ENCODE measurements around the gene ABHD16B. TPM values are rescaled to one million over a fixed set of nuclear protein-coding genes. Genes with fewer than 3 reads are reported as not detected.
A peak's percentile ranks its signal among the peaks of the same experiment; 100 is the strongest.

ABHD16B gene
- total RNA-seq, 2 experiments from 2014 or later = not detected

GRCh38 chr20:63885264-63886053 lies 24.2 kb downstream of the ABHD16B start:
- H3K9me3 Mint-ChIP-seq = no peaks in the 10 kb centered on the region
- H3K36me3 Mint-ChIP-seq (ENCODE audit: low read depth) = peaks cover 16% of the 10 kb centered on the region
- no peak for DNase-seq
- H3K27ac Mint-ChIP-seq = no peak overlapping the region
- POLR2A ChIA-PET = interaction anchor here (0.6 to 1.6 kb wide), 2 partner anchors 9 to 20 kb away, joined by 4 to 5 read pairs; partner anchors contain the start of gene DNAJC5
- no peaks in the 10 kb centered on the region for H3K27me3 Mint-ChIP-seq
- peak; percentile 37 for ATAC-seq
- no peak for TF ChIP-seq CTCF (IDR thresholded peaks at IDR 0.05)
- intact Hi-C loops (cut with micrococcal nuclease) = no loop called here
- no peak overlapping the region for H3K4me3 Mint-ChIP-seq
- H3K4me1 Mint-ChIP-seq (ENCODE audit: low read depth) = no peaks in the 10 kb centered on the region
- CTCF ChIA-PET = no interaction called here

- TF ChIP-seq CTCF (IDR thresholded peaks at IDR 0.05) = no peak
- CTCF ChIA-PET = no interaction called here
- Mint-ChIP-seq H3K36me3 (ENCODE audit: low read depth) (peaks cover 16% of the 10 kb centered on the region), H3K27me3 (no peaks in the 10 kb centered on the region), H3K4me3 (no peak overlapping the region), H3K4me1 (ENCODE audit: low read depth) (no peaks in the 10 kb centered on the region), H3K9me3 (no peaks in the 10 kb centered on the region), H3K27ac (no peak overlapping the region)
- ATAC-seq (no peak), DNase-seq (no peak)
- intact Hi-C loops (cut with micrococcal nuclease) = no loop called here
- POLR2A ChIA-PET = no interaction called here
These were observed 24.7 kb downstream of the ABHD16B start for GRCh38 chr20:63886054-63886419.

- Mint-ChIP-seq H3K4me1 (ENCODE audit: low read depth) (no peaks in the 10 kb centered on the region), H3K27me3 (no peaks in the 10 kb centered on the region), H3K4me3 (no peak overlapping the region), H3K27ac (no peak overlapping the region), H3K36me3 (ENCODE audit: low read depth) (peaks cover 18% of the 10 kb centered on the region), H3K9me3 (no peaks in the 10 kb centered on the region)
- no peak for TF ChIP-seq CTCF (IDR thresholded peaks at IDR 0.05)
- POLR2A ChIA-PET = interaction anchor here (0.6 kb wide), 1 partner anchor 9 kb away, joined by 4 read pairs; no protein-coding TSS in a partner anchor
- DNase-seq = no peak
- no peak for ATAC-seq
- intact Hi-C loops (cut with micrococcal nuclease) = no loop called here
- CTCF ChIA-PET = interaction anchor here (1.2 kb wide), 1 partner anchor 12 kb away, joined by 4 read pairs; no protein-coding TSS in a partner anchor
These were observed 25.6 kb downstream of the ABHD16B start for GRCh38 chr20:63886921-63887320.

- intact Hi-C loops (cut with micrococcal nuclease) = no loop called here
- Mint-ChIP-seq H3K27me3 (no peaks in the 10 kb centered on the region), H3K4me3 (no peak overlapping the region), H3K9me3 (no peaks in the 10 kb centered on the region), H3K27ac (peak overlapping the region; percentile 50), H3K4me1 (ENCODE audit: low read depth) (peaks cover 4% of the 10 kb centered on the region), H3K36me3 (ENCODE audit: low read depth) (peaks cover 15% of the 10 kb centered on the region)
- DNase-seq (no peak), ATAC-seq (no peak)
- ChIA-PET CTCF (no interaction called here), POLR2A (no interaction called here)
- no peak for TF ChIP-seq CTCF (IDR thresholded peaks at IDR 0.05)
These were observed 28.2 kb downstream of the ABHD16B start for GRCh38 chr20:63889241-63890200.

- Mint-ChIP-seq H3K4me1 (ENCODE audit: low read depth) (peaks cover 4% of the 10 kb centered on the region), H3K27ac (no peak overlapping the region), H3K27me3 (no peaks in the 10 kb centered on the region), H3K4me3 (no peak overlapping the region), H3K9me3 (no peaks in the 10 kb centered on the region), H3K36me3 (ENCODE audit: low read depth) (peaks cover 13% of the 10 kb centered on the region)
- ATAC-seq (no peak), DNase-seq (no peak)
- ChIA-PET CTCF (no interaction called here), POLR2A (no interaction called here)
- no peak for TF ChIP-seq CTCF (IDR thresholded peaks at IDR 0.05)
- intact Hi-C loops (cut with micrococcal nuclease) = no loop called here
These were observed 28.9 kb downstream of the ABHD16B start for GRCh38 chr20:63890201-63890576.
